ENCODE data around the gene TLN1.
A peak's percentile ranks its signal among the peaks of the same experiment; 100 is the strongest.

The TLN1 gene

DNA sequence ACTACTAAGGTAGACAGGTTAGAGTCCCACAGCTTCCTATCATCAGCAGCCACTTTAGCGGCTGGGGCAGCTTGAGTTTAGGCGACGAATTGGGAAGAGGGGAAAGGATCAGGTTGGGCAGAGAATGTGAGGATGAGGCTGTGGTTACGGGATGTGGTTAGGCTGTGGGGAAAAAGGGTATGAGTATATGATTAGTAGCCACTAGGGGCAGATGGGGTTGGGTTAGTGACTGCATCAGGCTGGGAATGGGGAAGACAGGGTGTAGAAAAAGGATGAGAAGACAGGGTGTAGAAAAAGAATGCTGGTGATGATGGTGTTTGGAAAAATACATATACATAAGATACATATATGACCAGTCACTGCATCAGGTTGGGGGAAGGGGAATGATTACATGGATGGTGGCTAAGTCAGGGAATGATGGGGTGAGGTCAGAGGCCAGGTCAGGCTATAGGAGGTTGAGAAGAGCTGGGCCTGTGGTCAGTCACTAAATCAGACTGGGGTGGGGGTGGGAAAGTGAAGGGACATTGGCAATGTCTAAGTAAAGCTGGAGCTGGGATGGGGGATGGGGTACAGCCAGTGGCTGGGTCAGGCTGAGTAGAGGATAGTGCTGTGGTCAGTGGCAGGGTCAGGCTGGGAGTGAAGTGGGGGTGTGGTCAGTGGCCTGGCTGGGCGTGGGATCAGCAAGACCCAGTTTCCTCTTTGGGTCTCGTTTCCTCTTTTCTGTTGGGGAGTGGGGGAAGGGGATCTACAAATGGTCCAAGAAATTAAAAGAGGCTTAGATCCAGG, 2.1 kb downstream of the TLN1 start:
- Histone ChIP-seq H3K79me2 (ENCODE audit: control insufficient read depth, insufficient read depth, low read length, unreplicated experiment) (peaks cover 90% of the 10 kb centered on the region), H3K36me3 (ENCODE audit: insufficient read depth, low read length) (peaks cover 9% of the 10 kb centered on the region), H3K27ac (ENCODE audit: low read depth, low read length) (peak overlapping the region; percentile 87), H3K27me3 (ENCODE audit: insufficient read depth, low read length) (no peaks in the 10 kb centered on the region), H2AFZ (ENCODE audit: low read length, unreplicated experiment) (no peak overlapping the region), H3K4me1 (ENCODE audit: control insufficient read depth, insufficient read depth, low read length, unreplicated experiment) (peaks cover 54% of the 10 kb centered on the region), H3K4me3 (ENCODE audit: low read depth, low read length) (peak overlapping the region; percentile 86)

DNA sequence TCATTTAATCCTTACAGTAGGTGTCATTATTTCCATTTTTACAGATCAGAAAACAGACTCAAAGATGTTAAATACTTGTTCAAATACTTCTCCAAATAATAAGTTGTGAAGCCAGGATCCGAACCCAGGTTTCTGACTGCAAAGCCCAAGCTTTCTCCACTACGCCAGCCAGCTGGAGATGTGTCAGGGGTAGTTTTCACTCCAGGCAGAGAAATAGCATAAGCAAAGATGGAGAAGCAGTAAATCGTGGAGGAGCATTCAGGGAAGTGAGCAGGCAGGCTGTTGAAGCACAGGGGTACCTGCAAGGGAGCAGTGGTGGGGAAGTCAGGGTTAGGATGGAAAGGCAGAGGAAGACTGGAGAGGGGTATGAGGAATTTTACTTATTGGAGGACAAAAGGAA, 2.9 kb downstream of the TLN1 start:
- H3K27me3 ChIP-seq (ENCODE audit: insufficient read depth, low read length), result no peaks in the 10 kb centered on the region
- peak overlapping the region; percentile 87 for H3K27ac ChIP-seq (ENCODE audit: low read depth, low read length)
- H3K36me3 ChIP-seq (ENCODE audit: insufficient read depth, low read length), result peaks cover 16% of the 10 kb centered on the region
- peaks cover 50% of the 10 kb centered on the region for H3K4me1 ChIP-seq (ENCODE audit: control insufficient read depth, insufficient read depth, low read length, unreplicated experiment)
- peaks cover 90% of the 10 kb centered on the region for H3K79me2 ChIP-seq (ENCODE audit: control insufficient read depth, insufficient read depth, low read length, unreplicated experiment)
- no peak overlapping the region for H2AFZ ChIP-seq (ENCODE audit: low read length, unreplicated experiment)
- peak overlapping the region; percentile 86 for H3K4me3 ChIP-seq (ENCODE audit: low read depth, low read length)

DNA sequence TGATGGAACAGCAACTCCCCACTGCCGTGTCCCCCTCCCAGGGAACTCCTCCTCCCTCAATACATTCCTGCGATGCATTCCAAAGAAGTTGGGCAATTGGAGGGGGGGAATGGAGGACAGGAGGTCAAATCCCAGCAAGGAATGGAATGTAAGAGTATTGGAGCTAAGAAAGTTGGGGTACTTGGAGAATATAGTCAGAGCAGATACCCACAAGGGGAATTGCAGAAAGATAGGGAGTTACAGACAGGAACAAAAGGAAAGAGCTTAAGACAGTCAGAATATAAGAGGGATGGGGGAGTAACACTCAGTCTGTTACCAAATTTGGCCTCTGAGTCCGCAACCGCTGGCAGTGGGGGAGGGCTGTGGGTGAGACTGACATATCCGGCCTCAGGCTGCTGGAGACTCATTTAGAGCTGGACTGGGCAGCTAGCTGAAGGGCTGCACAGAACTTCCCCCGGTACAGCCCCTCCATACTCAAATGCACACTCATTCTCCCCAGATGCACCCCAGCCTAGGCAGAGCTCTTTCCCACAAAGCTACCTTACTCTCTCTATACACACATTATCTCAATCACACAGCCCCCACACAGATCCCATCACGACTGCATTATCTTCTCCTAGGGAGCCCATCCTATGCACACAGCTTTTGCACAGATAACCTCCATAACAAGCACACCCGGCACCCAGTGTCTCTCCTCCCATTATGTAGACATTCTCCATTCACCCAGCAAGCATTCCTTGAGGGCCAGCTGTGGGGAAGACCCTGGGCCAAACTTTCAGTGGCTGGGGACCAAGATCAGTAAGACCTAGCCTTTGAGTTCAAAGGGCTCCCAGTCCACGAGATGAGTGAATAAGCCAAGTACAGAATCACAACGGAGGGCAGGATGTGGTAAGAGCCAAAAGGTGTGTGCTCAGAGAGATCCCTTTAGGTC, 3.7 kb downstream of the TLN1 start:
- Histone ChIP-seq H3K36me3 (ENCODE audit: insufficient read depth, low read length) (peaks cover 23% of the 10 kb centered on the region), H2AFZ (ENCODE audit: low read length, unreplicated experiment) (no peak overlapping the region), H3K79me2 (ENCODE audit: control insufficient read depth, insufficient read depth, low read length, unreplicated experiment) (peaks cover 89% of the 10 kb centered on the region), H3K27ac (ENCODE audit: low read depth, low read length) (peak overlapping the region; percentile 87), H3K4me1 (ENCODE audit: control insufficient read depth, insufficient read depth, low read length, unreplicated experiment) (peaks cover 42% of the 10 kb centered on the region), H3K27me3 (ENCODE audit: insufficient read depth, low read length) (no peaks in the 10 kb centered on the region), H3K4me3 (ENCODE audit: low read depth, low read length) (peak overlapping the region; percentile 86)

DNA sequence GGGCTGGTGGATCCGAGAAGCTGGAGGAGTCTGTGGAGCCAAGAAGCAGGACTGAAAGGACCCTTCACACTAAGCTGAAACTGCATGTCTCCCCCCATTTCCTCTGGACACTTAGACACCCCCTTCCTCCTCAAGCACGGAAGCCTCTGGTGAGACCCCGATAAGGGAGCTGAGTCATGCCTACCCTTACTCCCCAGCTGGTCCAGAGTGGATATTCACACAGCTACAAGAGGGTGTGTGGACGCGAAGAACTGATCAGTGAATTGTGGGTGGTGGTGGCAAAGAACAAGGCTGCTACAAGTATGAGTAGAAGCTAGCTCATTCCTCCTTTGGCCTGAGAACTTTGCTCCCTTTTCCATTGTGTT, 4.3 kb downstream of the TLN1 start:
- peaks cover 23% of the 10 kb centered on the region for H3K36me3 ChIP-seq (ENCODE audit: insufficient read depth, low read length)
- peak overlapping the region; percentile 86 for H3K4me3 ChIP-seq (ENCODE audit: low read depth, low read length)
- H3K79me2 ChIP-seq (ENCODE audit: control insufficient read depth, insufficient read depth, low read length, unreplicated experiment), result peaks cover 84% of the 10 kb centered on the region
- H2AFZ ChIP-seq (ENCODE audit: low read length, unreplicated experiment), result no peak overlapping the region
- H3K27ac ChIP-seq (ENCODE audit: low read depth, low read length), result peak overlapping the region; percentile 87
- H3K4me1 ChIP-seq (ENCODE audit: control insufficient read depth, insufficient read depth, low read length, unreplicated experiment), result peaks cover 42% of the 10 kb centered on the region
- no peaks in the 10 kb centered on the region for H3K27me3 ChIP-seq (ENCODE audit: insufficient read depth, low read length)

DNA sequence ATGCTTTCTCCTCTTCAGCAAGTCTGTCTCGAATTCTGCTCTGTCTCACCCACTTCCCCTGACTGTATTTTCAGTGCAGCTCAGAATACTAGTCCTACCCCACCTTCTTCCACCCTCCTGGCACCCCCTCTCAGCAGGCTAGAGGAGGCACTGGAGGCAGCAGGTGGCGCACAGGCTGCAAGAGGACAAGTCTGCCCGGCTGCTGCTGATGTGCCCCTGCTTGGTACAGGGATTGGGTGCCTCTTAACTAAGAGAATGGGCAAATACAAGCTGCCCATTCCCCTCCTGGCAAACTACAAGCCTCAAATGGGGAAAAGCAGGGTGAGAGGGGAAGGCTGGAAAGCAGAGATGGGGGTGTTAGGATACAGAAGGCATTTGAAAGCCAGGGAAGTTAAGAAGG, 5.1 kb downstream of the TLN1 start:
- Histone ChIP-seq H3K36me3 (ENCODE audit: insufficient read depth, low read length) (peaks cover 29% of the 10 kb centered on the region), H3K27ac (ENCODE audit: low read depth, low read length) (peak overlapping the region; percentile 87), H2AFZ (ENCODE audit: low read length, unreplicated experiment) (no peak overlapping the region), H3K4me3 (ENCODE audit: low read depth, low read length) (peak overlapping the region; percentile 86), H3K4me1 (ENCODE audit: control insufficient read depth, insufficient read depth, low read length, unreplicated experiment) (peaks cover 42% of the 10 kb centered on the region), H3K27me3 (ENCODE audit: insufficient read depth, low read length) (no peaks in the 10 kb centered on the region), H3K79me2 (ENCODE audit: control insufficient read depth, insufficient read depth, low read length, unreplicated experiment) (peaks cover 89% of the 10 kb centered on the region)

DNA sequence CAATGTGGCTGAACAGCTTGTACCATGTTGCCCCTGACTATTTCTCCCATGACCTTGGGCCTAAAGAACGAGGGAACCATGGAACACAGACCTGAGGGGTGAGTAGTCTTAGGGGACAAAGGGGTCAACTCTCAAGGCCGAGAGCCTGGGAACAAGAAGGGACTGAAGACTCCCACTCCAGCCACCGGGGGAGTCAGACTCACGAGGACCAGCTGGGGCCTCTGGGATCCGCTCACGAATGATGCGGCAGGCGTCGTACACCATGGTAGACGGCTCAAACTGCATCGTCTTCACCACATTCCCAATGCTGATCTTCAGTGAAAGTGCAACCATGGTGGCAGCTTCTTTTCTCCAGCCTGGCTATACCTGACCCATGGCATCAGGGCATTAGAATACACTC, 6.6 kb downstream of the TLN1 start:
- no peak overlapping the region for H2AFZ ChIP-seq (ENCODE audit: low read length, unreplicated experiment)
- H3K36me3 ChIP-seq (ENCODE audit: insufficient read depth, low read length), result peaks cover 44% of the 10 kb centered on the region
- H3K27me3 ChIP-seq (ENCODE audit: insufficient read depth, low read length), result no peaks in the 10 kb centered on the region
- no peak overlapping the region for H3K27ac ChIP-seq (ENCODE audit: low read depth, low read length)
- H3K79me2 ChIP-seq (ENCODE audit: control insufficient read depth, insufficient read depth, low read length, unreplicated experiment), result peaks cover 78% of the 10 kb centered on the region
- peaks cover 40% of the 10 kb centered on the region for H3K4me1 ChIP-seq (ENCODE audit: control insufficient read depth, insufficient read depth, low read length, unreplicated experiment)
- no peak overlapping the region for H3K4me3 ChIP-seq (ENCODE audit: low read depth, low read length)

DNA sequence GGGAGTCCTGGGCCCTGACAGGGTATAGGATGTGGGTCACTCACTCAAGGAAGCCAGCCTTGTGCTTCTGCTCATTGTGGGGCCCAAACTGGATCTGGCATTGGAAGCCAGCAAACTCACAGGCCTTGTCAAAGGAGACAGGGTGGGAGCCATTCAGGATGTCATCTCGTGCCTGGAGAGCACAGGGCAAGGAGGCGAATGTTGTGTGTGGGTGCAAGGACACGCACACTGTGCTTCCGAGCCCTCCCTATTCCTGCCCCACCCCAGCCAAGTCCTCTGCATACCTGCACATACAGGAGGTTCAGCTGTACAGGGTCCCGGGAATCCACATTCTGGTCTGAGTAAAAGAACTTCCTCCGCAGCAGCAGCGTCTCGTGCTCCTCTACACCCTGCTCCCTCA, 8.1 kb downstream of the TLN1 start:
- H3K79me2 ChIP-seq (ENCODE audit: control insufficient read depth, insufficient read depth, low read length, unreplicated experiment), result peaks cover 64% of the 10 kb centered on the region
- H3K27ac ChIP-seq (ENCODE audit: low read depth, low read length), result no peak overlapping the region
- no peak overlapping the region for H3K4me3 ChIP-seq (ENCODE audit: low read depth, low read length)
- H3K4me1 ChIP-seq (ENCODE audit: control insufficient read depth, insufficient read depth, low read length, unreplicated experiment), result peaks cover 26% of the 10 kb centered on the region
- H3K27me3 ChIP-seq (ENCODE audit: insufficient read depth, low read length), result no peaks in the 10 kb centered on the region
- H3K36me3 ChIP-seq (ENCODE audit: insufficient read depth, low read length), result peaks cover 54% of the 10 kb centered on the region
- no peak overlapping the region for H2AFZ ChIP-seq (ENCODE audit: low read length, unreplicated experiment)

DNA sequence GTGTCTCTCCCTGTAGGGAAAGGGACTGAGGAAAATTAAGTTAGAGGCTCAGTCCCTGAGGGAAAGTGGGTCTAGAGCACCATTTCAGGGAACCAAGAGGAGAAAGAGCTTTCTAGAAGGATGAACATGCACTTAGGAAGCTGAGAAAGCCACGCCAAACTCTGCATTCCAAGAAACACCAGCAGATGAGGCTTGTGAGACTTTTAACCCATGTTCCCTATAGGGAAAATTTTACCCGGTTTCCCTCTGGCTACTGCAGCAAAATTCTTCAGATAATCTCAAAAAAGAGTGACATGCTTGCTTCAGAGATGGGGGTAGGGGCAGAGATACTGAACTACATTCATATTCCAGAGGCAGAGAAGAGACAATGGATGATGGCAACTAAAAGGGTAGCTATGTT, 8.6 kb downstream of the TLN1 start:
- Histone ChIP-seq H2AFZ (ENCODE audit: low read length, unreplicated experiment) (no peak overlapping the region), H3K4me1 (ENCODE audit: control insufficient read depth, insufficient read depth, low read length, unreplicated experiment) (peaks cover 21% of the 10 kb centered on the region), H3K79me2 (ENCODE audit: control insufficient read depth, insufficient read depth, low read length, unreplicated experiment) (peaks cover 62% of the 10 kb centered on the region), H3K4me3 (ENCODE audit: low read depth, low read length) (no peak overlapping the region), H3K27me3 (ENCODE audit: insufficient read depth, low read length) (no peaks in the 10 kb centered on the region), H3K36me3 (ENCODE audit: insufficient read depth, low read length) (peaks cover 59% of the 10 kb centered on the region), H3K27ac (ENCODE audit: low read depth, low read length) (no peak overlapping the region)

DNA sequence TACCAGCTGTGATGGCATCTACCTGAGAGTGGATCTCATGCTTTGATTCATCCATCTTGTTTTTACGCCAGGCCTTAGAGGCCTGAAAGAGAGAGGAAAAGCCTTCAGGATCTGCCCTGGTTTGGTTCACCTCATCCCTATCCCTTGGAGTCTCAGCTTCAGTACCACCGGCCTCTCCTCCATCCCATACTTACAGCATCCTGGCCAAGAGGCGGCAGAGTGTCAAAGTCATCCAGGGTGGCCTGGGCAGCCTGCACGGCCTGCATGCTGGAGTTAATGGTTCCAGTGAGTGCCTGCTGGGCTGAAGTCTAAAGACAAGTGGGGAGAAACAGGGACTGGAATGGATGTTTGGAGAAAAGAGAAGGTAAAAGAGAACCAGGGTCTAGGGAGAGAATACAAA, 12.4 kb downstream of the TLN1 start:
- no peak overlapping the region for H2AFZ ChIP-seq (ENCODE audit: low read length, unreplicated experiment)
- H3K36me3 ChIP-seq (ENCODE audit: insufficient read depth, low read length), result peaks cover 74% of the 10 kb centered on the region
- no peak overlapping the region; the same call in 1 of the 2 replicates for H3K27ac ChIP-seq (ENCODE audit: low read depth, low read length)

DNA sequence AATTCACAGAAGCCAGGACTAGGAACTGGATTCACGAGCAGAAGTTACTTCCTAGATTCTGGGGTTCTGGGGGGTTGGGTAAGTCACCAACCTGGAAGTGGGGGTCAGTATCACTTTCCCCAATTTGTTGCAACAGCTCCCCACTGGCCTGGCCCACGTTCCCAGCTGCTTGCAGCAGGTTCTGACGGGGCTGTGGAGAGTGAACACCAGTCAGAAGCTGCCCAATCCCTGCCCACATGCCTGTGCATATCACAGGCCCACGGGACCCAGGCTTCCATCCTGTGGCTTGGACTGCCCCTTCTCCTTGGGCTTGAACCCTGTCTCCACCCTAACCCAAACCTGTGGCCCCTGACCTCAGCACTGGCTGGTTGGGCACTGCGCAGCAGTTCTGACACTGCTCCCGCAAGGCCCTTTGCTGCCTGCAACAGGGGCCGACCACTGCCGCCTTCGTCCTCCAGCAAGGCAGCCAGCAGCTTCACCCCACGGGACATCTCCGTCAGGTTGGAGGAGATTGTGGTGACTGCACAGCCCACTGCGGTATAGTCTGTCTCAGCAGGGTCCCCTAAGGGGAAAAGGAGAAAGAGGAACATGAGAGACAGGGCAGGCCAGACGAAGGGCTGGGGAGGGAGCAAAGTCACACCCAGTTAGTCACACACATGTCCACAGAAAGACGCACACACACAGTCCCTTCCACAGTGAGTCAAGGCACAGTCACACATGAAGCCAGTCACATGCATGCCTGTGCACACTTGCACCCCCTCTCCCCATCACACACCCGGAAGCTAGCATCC, 13.1 kb downstream of the TLN1 start:
- Histone ChIP-seq H3K4me3 (ENCODE audit: low read depth, low read length) (no peak overlapping the region), H2AFZ (ENCODE audit: low read length, unreplicated experiment) (no peak overlapping the region), H3K36me3 (ENCODE audit: insufficient read depth, low read length) (peaks cover 71% of the 10 kb centered on the region), H3K79me2 (ENCODE audit: control insufficient read depth, insufficient read depth, low read length, unreplicated experiment) (peaks cover 24% of the 10 kb centered on the region), H3K27me3 (ENCODE audit: insufficient read depth, low read length) (no peaks in the 10 kb centered on the region), H3K27ac (ENCODE audit: low read depth, low read length) (peak overlapping the region; percentile 15; the same call in 1 of the 2 replicates), H3K4me1 (ENCODE audit: control insufficient read depth, insufficient read depth, low read length, unreplicated experiment) (no peaks in the 10 kb centered on the region)

More for the DNA sequence above, 12.4 kb downstream of the TLN1 start:
- peaks cover 30% of the 10 kb centered on the region for H3K79me2 ChIP-seq (ENCODE audit: control insufficient read depth, insufficient read depth, low read length, unreplicated experiment)
- no peaks in the 10 kb centered on the region for H3K4me1 ChIP-seq (ENCODE audit: control insufficient read depth, insufficient read depth, low read length, unreplicated experiment)
- no peaks in the 10 kb centered on the region for H3K27me3 ChIP-seq (ENCODE audit: insufficient read depth, low read length)
- H3K4me3 ChIP-seq (ENCODE audit: low read depth, low read length), result no peak overlapping the region
